ENCODE measurements around the gene HSPB6. TPM values are rescaled to one million over a fixed set of nuclear protein-coding genes. Genes with fewer than 3 reads are reported as not detected.

HSPB6 gene
- total RNA-seq, 1 donor from 2014 or later: not detected

- Mint-ChIP-seq H3K4me3 (ENCODE audit: unreplicated experiment) (no peak overlapping the region), H3K27ac (ENCODE audit: unreplicated experiment) (no peak overlapping the region), H3K27me3 (ENCODE audit: unreplicated experiment) (peaks cover 21% of the 10 kb centered on the region), H3K36me3 (ENCODE audit: low read depth, unreplicated experiment) (peaks cover 7% of the 10 kb centered on the region), H3K9me3 (ENCODE audit: unreplicated experiment) (no peaks in the 10 kb centered on the region), H3K4me1 (ENCODE audit: unreplicated experiment) (peaks cover 10% of the 10 kb centered on the region)
- DNase-seq (ENCODE audit: low spot score): no peak
- no peak for TF ChIP-seq CTCF (IDR thresholded peaks at IDR 0.05; ENCODE audit: unreplicated experiment)
These were observed 23.9 kb upstream of the HSPB6 start for GRCh38 chr19:35780717-35781116.

- Mint-ChIP-seq H3K4me1 (ENCODE audit: unreplicated experiment) (peaks cover 10% of the 10 kb centered on the region), H3K36me3 (ENCODE audit: low read depth, unreplicated experiment) (peaks cover 7% of the 10 kb centered on the region), H3K27ac (ENCODE audit: unreplicated experiment) (no peak overlapping the region), H3K4me3 (ENCODE audit: unreplicated experiment) (no peak overlapping the region), H3K27me3 (ENCODE audit: unreplicated experiment) (peaks cover 17% of the 10 kb centered on the region), H3K9me3 (ENCODE audit: unreplicated experiment) (no peaks in the 10 kb centered on the region)
- TF ChIP-seq CTCF (IDR thresholded peaks at IDR 0.05; ENCODE audit: unreplicated experiment): no peak
- DNase-seq (ENCODE audit: low spot score): no peak
These were observed 23.2 kb upstream of the HSPB6 start for GRCh38 chr19:35780058-35780457.

GRCh38 chr19:35779033-35779432 is 22.2 kb upstream of the HSPB6 start:
- DNase-seq (ENCODE audit: low spot score): no peak
- TF ChIP-seq CTCF (IDR thresholded peaks at IDR 0.05; ENCODE audit: unreplicated experiment): no peak
- Mint-ChIP-seq H3K27me3 (ENCODE audit: unreplicated experiment) (peaks cover 24% of the 10 kb centered on the region), H3K4me3 (ENCODE audit: unreplicated experiment) (no peak overlapping the region), H3K9me3 (ENCODE audit: unreplicated experiment) (no peaks in the 10 kb centered on the region), H3K36me3 (ENCODE audit: low read depth, unreplicated experiment) (peaks cover 12% of the 10 kb centered on the region), H3K27ac (ENCODE audit: unreplicated experiment) (no peak overlapping the region), H3K4me1 (ENCODE audit: unreplicated experiment) (peaks cover 17% of the 10 kb centered on the region)

- no peak for DNase-seq (ENCODE audit: low spot score)
- Mint-ChIP-seq H3K4me1 (ENCODE audit: unreplicated experiment) (peaks cover 13% of the 10 kb centered on the region), H3K9me3 (ENCODE audit: unreplicated experiment) (no peaks in the 10 kb centered on the region), H3K27ac (ENCODE audit: unreplicated experiment) (peak overlapping the region; percentile 18), H3K36me3 (ENCODE audit: low read depth, unreplicated experiment) (peaks cover 8% of the 10 kb centered on the region), H3K4me3 (ENCODE audit: unreplicated experiment) (no peak overlapping the region), H3K27me3 (ENCODE audit: unreplicated experiment) (peaks cover 21% of the 10 kb centered on the region)
- TF ChIP-seq CTCF (IDR thresholded peaks at IDR 0.05; ENCODE audit: unreplicated experiment): no peak
These were observed 21.1 kb upstream of the HSPB6 start for GRCh38 chr19:35777961-35778360.

- no peaks in the 10 kb centered on the region for H3K9me3 Mint-ChIP-seq (ENCODE audit: unreplicated experiment)
- H3K36me3 Mint-ChIP-seq (ENCODE audit: low read depth, unreplicated experiment): peaks cover 5% of the 10 kb centered on the region
- H3K27me3 Mint-ChIP-seq (ENCODE audit: unreplicated experiment): peaks cover 20% of the 10 kb centered on the region
- peak overlapping the region; percentile 56 for H3K4me3 Mint-ChIP-seq (ENCODE audit: unreplicated experiment)
- no peak for DNase-seq (ENCODE audit: low spot score)
- H3K27ac Mint-ChIP-seq (ENCODE audit: unreplicated experiment): peak overlapping the region; percentile 18
- H3K4me1 Mint-ChIP-seq (ENCODE audit: unreplicated experiment): peaks cover 13% of the 10 kb centered on the region
- TF ChIP-seq CTCF (IDR thresholded peaks at IDR 0.05; ENCODE audit: unreplicated experiment): no peak
These were observed 20.4 kb upstream of the HSPB6 start for GRCh38 chr19:35777086-35777841.

Measured in endothelial cell (in vitro differentiated cells).